GM18909 (cell line): Measurements from ENCODE around the gene SPDYE16.
"Not testable (repeated sequence)": the region's sequence is repeated elsewhere in the genome, so short reads cannot be mapped to it uniquely, and the experiment has no call there.

Experiments
- ATAC-seq: cut with Tn5 transposase; IDR thresholded peaks from one replicate; pipeline ENCODE4 v1.9.1; 2021; ENCODE audit warnings: mild to moderate bottlenecking; ENCODE audit not compliant: unreplicated experiment, poor library complexity

SPDYE16 gene

DNA sequence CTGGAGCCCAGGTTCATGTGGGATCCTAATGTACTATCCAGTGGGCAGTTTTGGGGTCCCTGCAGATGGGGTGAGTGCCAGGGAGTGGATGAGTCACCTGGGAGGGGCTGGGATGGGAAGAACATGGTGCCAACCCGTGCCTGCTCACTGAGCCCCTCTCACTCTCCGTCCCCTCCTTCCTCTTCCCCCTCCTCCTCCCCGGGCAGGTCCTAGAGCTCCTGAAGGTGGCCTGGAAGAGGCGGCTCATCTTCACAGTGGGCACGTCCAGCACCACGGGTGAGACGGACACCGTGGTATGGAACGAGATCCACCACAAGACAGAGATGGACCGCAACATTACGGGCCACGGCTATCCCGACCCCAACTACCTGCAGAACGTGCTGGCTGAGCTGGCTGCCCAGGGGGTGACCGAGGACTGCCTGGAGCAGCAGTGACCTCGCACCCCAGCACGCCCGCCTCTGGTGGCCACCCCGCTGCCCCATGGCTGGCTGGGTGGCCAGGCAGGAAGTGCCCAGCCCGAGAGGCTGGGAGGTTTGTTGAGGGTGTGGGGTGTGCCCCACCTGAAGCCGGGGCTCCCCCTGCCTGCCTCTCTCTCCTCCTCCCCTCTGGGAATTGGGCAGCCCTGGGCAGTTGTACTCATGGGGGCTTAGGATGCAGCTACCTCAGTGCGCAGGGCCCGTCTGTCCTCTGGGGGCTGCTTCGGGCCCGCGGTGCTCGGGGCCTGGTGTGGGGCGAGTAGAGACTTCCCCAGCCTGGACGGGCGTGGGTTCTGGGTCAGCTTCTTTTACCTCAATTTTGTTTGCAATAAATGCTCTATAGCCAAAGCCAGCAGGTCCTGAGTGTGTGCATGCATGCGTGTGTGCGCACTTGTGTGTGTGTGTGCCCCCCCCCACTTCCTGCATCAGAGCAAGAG, 37.7 kb downstream of the SPDYE16 start:
- no peak for ATAC-seq

DNA sequence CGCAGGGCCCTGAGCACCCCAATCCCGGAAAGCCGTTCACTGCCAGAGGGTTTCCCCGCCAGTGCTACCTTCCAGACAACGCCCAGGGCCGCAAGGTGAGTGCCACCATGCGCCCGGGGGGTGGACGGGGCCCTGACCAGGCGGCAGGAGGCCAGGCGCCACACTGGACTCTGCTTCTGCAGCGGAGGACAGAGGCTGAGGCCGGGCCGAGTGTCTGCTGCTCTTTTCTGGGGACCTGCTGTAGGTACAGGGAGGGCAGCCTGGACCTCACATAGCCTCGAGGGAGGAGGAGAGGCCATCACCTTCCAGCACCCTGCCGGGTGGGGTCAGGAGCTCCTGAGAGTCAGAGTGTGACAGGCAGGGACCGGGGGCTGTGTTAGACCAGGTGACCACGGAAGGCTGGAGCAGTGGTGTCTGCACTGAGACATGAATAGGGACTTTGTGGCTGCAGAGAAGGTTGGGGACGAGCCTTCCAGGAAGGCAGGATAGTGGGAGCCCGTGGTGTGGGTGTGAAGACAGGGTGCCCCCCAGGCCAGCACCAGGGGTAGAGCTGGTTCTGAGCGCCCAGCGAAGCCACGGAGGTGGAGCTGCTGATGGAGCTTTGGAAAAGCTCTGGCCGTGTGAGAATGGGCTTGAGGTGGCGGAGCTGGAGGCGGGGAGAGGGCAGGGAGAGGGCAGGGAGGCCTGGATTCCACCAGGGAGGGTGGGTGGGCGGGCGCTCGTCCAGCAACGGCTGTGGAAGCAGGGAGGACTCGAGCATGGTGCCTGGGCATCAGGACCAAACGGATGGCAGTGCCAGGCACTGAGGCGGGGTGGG, 38.5 kb downstream of the SPDYE16 start:
- not testable (repeated sequence) for ATAC-seq

DNA sequence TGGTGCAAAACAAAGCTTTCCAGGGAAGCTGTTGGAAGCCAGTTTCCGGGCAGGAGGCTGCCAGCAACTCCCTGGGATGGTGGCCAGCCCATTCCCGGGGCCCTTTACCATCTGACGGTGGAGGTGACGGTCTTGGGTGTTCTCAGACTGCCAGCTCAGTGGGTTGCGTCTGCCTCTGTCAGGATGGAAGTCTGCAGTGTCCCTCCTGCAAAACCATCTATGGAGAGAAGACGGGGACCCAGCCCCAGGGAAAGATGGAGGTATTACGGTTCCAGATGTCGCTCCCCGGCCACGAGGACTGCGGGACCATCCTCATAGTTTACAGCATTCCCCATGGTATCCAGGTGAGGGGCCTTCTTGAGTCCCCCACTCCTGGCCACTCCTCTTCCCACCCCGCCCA, 39.9 kb downstream of the SPDYE16 start:
- ATAC-seq = not testable (repeated sequence)

DNA sequence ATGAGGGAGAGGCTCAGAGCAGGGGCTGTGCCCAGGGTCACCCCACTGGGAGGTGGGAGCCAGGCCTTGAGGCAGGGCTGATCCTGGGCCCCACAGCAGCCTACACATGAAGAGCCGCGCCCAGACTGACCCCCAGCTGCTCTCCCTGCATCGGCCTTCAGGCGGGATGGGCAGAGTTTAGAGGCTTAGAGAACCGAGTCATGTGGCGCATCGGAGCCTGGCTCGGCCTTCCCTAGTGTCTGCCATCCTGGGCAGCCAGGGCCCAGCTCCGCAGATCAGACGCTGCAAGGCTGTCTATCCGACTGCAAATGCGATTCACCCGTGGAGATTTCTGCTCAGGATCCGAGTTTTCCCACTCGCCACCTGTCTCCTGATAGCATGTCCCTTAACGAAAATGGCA, 40.3 kb downstream of the SPDYE16 start:
- ATAC-seq = not testable (repeated sequence)

DNA sequence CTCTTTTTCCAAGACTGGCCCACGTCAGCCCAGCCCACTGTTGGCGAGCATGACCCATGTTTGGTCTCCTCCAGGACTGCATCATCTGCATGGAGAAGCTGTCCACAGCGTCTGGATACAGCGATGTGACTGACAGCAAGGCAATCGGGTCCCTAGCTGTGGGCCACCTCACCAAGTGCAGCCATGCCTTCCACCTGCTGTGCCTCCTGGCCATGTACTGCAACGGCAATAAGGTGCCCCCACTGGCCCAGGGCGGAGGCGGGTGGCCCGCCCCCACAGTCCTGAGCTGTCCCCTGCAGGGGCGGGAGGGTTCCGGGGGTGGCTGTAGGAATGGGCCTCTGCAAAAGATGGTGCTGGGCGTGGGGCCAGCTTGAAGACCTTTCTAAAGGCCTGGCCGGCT, 40.9 kb downstream of the SPDYE16 start:
- ATAC-seq = not testable (repeated sequence)

DNA sequence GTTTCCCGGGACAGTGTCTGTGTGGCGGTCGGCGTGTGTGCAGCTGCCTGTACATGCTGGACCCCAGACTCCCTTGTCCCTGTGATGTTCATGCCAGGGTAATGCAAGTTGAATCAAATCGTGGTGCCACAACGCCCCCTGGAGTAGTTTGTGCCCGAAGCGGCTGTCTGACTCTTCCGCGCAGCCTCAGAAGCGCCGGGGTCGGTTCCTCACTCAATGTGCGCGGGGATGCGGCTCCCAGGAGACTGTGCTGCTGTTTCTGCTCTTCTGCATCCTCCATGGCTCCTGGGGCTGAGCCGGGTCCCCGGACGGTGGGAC, 43.2 kb downstream of the SPDYE16 start:
- ATAC-seq = not testable (repeated sequence)

DNA sequence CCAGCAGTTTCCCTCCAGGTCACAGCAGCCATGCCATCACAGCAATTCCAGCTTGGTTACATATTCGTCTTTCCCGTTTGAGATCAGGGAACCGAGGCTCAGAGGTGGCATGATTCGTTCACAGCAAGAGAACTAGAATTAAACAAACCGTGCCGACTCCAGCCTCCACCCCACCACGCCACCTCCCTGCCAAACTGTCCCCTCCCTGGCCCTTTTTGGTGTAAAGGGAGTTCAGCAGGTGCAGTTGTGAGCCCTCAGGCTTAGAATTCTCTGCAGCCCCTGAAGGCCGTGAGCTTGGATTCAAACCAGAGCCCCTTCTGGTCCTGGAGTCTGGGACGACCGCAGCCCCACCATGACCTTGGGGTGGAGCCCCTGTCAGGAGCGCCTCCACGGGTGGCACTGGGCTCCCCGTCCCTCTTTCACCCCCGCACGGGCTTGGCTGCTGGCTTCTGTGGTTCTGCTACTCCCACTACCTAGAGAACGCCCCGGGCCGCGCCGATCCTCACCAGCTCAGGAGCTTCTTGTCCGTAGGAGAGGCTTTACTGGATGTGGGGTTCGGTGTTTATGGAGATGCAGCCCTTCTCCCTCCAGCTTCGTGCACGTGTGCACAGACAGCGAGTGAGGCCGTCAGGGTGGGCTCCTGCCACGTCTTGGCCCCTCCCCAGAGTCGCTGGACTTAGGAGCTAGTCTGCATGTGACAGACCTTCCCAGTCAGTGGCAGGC, 43.7 kb downstream of the SPDYE16 start:
- not testable (repeated sequence) for ATAC-seq

DNA sequence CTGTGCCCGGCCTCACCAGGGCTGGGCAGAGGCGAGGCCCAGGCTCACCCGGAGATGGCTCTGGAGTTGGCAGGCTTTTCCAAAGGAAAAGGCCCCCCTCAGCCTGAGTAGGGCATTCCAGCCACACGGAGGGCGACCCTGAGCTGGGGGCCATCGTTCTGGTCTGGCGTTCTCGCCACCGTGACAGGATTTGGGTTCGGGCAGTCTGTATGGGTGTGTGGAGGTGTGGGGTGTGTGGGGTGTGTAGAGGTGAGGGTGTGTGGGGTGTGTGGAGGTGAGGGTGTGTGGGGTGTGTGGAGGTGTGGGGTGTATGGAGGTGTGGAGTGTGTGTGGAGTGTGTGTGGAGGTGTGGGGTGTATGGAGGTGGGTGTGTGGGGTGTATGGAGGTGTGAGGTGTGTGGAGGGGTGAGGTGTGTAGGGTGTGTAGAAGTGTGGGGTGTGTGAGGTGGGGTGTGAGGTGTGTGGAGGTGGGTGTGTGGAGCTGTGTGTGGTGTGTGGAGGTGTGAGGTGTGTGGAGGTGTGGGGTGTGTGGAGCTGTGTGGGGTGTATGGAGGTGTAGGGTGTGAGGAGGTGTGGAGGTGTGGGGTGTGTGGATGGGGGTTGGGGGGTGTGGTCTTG, 44.4 kb downstream of the SPDYE16 start:
- ATAC-seq = not testable (repeated sequence)

DNA sequence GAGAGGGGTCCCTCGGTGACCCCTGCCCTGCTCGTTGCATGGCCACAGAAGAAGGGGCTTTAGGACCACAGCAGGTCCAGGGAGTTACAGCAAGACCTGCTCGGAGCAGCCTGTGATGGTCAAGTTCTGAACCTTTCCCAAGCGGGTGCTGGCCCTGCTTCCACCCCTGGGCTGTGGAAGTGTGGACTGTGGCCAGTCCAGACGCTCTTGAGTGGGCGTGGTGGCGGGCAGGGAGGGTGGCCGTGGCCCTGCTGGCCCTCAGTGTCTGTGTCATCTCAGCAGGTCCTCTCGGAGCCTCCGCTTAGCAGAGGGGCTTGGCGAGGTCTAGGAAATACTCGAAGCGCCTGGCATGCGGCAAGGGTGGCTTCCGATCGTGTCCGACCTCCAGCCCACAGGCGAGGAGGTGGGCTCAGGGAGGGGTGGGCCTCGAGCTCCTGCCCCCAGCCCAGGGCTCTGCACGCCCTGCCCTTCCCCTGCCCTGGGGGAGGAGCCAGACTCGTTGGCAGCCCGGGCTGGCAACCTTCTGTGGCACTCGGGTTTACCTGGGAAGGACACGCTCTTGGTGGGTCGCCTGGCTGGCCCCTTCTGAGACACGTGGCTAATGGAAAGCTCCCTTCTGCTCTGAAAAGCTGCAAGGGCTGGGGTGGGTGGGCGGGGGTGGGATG, 45.0 kb downstream of the SPDYE16 start:
- not testable (repeated sequence) for ATAC-seq

DNA sequence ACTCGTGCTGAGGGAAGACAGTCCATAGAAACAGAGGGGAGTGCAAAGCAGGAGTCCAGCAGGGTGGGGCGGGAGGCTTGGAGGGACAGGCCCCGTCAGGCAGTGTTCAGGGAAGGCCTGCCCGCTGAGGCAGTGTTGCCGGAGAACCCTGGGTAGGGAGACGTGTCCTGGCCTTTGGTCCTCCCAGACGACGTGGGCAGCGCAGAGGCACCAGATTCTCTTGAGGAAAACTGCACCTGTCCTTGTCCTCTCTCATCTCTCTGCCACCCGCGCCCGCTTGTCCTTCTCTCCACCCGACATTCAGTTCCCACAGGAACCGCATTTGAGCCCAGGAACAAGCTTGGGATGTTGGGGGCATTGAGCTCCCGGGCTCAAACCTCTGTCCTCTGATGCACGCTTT, 47.4 kb downstream of the SPDYE16 start:
- ATAC-seq = not testable (repeated sequence)

DNA sequence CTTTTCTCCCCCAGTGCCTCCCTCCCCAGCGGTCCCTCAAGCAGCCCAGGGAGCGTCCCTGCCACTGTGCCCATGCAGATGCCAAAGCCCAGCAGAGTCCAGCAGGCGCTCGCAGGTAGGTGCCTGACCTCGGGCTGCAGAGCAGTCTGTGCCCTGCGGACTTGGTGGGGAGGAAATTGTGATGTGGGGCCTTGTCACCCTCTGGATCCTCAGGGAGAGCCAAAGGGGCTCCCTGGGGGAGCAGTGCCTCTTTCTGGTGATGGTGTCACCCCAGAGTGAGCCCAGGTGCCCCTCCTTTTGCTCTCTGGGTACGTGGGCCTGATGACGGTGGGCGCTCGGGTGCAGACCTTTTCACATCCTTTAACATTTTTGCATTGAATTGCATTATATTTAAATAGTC, 51.0 kb downstream of the SPDYE16 start:
- not testable (repeated sequence) for ATAC-seq

DNA sequence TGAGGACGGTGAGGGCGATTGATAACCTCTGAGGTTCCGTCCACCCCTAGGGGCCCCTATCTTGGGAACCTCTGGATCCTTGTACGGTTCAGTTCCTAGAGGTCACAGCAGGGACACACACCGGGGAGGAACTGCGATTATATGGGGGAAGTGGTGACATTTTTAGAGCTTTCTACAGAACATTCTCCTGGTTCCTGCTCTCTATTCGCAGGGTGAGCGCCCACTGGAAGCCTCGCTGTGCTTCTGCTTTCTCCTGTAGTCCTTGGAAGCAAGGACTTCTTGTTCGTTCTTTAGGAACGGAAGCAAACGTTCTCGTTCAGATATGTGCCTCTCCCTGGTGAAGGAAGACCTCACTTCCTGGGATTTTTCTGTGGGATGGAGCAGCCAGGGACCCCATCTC, 55.1 kb downstream of the SPDYE16 start:
- ATAC-seq = not testable (repeated sequence)

DNA sequence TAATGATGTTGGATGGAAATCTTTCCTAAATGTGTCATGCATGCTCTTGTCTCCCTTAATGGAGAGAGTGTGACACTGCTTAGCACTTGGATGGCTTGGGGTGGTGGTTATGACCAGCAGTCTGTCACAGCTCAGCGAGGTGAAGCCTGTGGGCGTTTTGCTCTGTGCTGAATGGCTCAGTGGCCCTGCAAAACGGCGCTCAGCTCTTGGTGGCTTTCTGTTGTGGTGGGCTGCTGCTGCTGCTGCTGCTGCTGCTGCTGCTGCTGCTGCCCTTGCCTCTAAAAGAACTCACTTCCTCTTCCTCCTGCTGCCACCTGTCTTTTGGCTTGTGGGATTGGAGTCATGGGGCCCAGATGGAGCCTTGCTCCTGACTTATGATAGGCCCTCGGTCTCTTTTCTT, 56.5 kb downstream of the SPDYE16 start:
- ATAC-seq = peak; percentile 99

DNA sequence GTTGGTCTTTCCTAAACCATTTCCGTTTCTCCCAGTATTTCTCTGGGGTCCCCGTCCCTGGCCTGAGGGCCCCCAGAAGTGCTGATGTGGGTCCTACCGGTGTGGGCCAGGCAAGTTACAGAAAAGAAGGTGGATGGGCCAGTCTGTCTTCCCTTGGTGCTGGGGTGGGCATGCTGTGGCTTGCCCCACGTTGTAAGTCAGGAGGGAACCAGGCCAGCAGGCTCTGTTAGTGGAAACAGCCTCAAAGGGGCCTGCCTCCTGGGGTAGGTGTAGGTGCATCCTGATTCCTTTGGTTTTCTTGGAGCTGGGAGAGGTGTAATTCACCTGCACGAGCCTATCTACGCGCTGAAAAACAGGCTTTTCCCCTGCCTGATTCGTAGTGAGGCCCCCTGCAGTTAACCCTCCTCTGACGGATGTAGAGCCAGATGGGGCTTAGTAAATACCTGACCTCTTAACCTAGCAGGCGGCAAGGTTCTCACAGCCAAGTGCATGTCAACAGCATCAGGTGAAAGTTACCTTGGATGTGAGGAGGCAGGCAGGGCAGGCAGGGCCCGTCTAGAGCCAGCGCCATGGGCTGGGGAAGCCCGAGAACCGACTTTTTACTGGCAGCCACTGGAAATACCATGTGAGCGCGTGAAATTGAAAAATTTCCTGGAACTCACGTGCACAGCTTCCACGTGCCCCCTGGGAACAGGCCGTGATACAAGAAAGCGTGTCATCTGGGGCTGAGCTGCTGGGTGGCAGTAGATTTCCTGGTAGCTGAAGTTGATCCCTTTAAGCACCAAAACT, 57.1 kb downstream of the SPDYE16 start:
- peak; percentile 20 for ATAC-seq

DNA sequence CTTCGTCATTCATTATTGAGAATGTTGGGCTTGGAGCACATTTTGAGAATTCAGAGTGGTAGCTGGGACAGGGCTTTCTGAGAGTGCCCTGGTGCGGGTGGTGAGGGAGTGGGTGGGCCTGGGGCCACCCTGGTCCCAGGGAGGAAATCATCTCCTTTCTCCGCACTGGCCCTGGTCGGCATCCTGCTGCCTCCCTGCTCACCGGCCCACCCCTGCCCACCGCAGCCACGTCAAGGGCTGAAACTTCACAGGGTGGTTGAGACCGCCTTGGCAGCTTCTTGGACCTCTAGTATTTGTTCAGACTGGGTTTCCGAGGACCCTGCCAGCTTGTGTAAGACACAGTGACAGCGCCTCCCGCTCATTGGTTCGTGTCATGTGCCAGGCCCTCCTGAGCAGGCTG, 58.6 kb downstream of the SPDYE16 start:
- ATAC-seq = not testable (repeated sequence)

DNA sequence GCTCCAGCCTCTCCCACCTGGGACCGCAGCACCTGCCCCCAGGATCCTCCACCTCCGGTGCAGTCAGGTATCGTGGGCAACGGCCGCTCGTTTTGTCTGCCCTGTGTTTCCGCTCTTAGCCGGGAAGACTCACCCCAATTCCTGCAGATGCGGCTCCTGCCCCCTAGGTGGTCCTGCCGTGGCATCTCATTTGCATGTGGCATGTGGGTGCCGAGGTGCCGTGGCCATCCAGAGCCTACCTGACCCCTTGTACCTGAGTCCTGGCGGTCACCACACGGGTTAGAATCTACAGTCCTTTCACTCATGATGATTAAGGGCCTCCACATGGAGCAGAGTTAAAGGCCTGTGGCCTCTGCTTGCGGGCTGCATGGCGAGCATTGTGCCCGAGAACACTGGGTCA, 60.0 kb downstream of the SPDYE16 start:
- ATAC-seq = not testable (repeated sequence)

DNA sequence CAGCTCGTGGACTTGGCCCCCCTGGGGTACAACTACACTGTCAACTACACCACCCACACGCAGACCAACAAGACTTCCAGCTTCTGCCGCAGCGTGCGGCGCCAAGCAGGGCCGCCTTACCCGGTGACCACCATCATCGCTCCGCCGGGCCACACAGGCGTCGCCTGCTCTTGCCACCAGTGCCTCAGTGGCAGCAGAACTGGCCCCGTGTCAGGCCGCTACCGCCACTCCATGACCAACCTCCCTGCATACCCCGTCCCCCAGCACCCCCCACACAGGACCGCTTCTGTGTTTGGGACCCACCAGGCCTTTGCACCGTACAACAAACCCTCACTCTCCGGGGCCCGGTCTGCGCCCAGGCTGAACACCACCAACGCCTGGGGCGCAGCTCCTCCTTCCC, 60.4 kb downstream of the SPDYE16 start:
- ATAC-seq = not testable (repeated sequence)
